Panc1 (cell line): Measurements from ENCODE around the gene PTCD2. TPM values are rescaled to one million over a fixed set of nuclear protein-coding genes. Genes with fewer than 3 reads are reported as not detected.

Experiments used
- ATAC-seq: fragments of 200-7000 bp; cut with Tn5 transposase; 2 replicates; pipeline ENCODE4 v1.9.1; 2020; ENCODE audit warnings: mild to moderate bottlenecking, moderate library complexity
- BruUV-seq: library from RNA; stranded (reverse); fragments of 400-500 nt; replicated peaks from 2 replicates; lab custom pipeline; 2021; lab: Mats Ljungman, UMichigan
- CTCF ChIA-PET: fragments of 300-600 bp; sonication (Branson Sonifier 250); formaldehyde crosslinking; loops from one replicate; lab custom pipeline; 2022; ENCODE audit warnings: antibody characterized with exemption; lab: Charles Lee
- POLR2A ChIA-PET: fragments of 300-600 bp; sonication (Branson Sonifier 250); formaldehyde crosslinking; loops from one replicate; lab custom pipeline; 2022; ENCODE audit warnings: antibody characterized with exemption; lab: Charles Lee
- DNase-seq: peaks from one replicate; pipeline ENCODE4 v3.0.0-alpha.2; 2010; ENCODE audit warnings: low read depth, low spot score
- H3K27ac ChIP-seq: 2 replicates; pipeline ENCODE4 v1.5.1; 2011; ENCODE audit warnings: mild to moderate bottlenecking, low read length, inconsistent platforms
- H3K27me3 ChIP-seq: fragments of 200-500 bp; sonication (Bioruptor generic); 2 replicates; pipeline ENCODE4 v1.6.0; 2014; ENCODE audit warnings: low read length, inconsistent platforms; ENCODE audit not compliant: control insufficient read depth, insufficient read depth
- H3K36me3 ChIP-seq: fragments of 200-500 bp; sonication (Bioruptor generic); 2 replicates; pipeline ENCODE4 v1.5.1; 2014; ENCODE audit warnings: inconsistent platforms, mild to moderate bottlenecking, low read length, moderate library complexity; ENCODE audit not compliant: control insufficient read depth, insufficient read depth
- H3K4me1 ChIP-seq: 2 replicates; pipeline ENCODE4 v1.5.1; 2011; ENCODE audit warnings: inconsistent platforms, mild to moderate bottlenecking, low read length, moderate library complexity; ENCODE audit not compliant: control insufficient read depth, insufficient read depth
- H3K4me3 ChIP-seq, 2 experiments: 2 replicates each; pipeline ENCODE4 v1.5.1; 2011 to 2012; ENCODE audit warnings: low read depth in 2 of 2, low read length in 2 of 2, mild to moderate bottlenecking in 2 of 2, inconsistent platforms in 1 of 2, moderate library complexity in 1 of 2
- H3K9me3 ChIP-seq: fragments of 200-500 bp; sonication (Bioruptor generic); 2 replicates; pipeline ENCODE4 v1.5.1; 2014; ENCODE audit warnings: low read depth, mild to moderate bottlenecking, inconsistent platforms, low read length, moderate library complexity; ENCODE audit not compliant: control insufficient read depth, insufficient read depth
- POLR2AphosphoS5 ChIP-seq: IDR thresholded peaks from 2 replicates; pipeline ENCODE4 v1.6.1; 2012; ENCODE audit warnings: mild to moderate bottlenecking, low read depth, low read length, moderate library complexity
- SIN3A ChIP-seq: IDR thresholded peaks from 2 replicates; pipeline ENCODE4 v1.6.1; 2012; ENCODE audit warnings: low read depth, mild to moderate bottlenecking, low read length, moderate library complexity, borderline replicate concordance; ENCODE audit not compliant: insufficient read depth
- TCF7L2 ChIP-seq: IDR thresholded peaks from 2 replicates; pipeline ENCODE4 v1.6.1; 2011; ENCODE audit warnings: mild to moderate bottlenecking, low read depth, low read length, inconsistent platforms
- in situ Hi-C: cut with HindIII; loops from 2 replicates; pipeline ENCODE4 v1.10.0; 2016; ENCODE audit warnings: low sequenced_read_pairs, low pct_unique_long_range_greater_than_20kb
- intact Hi-C: fragments of 100-400 bp; cut with micrococcal nuclease; formaldehyde crosslinking; loops from one replicate; pipeline ENCODE4 v1.10.0; 2022; ENCODE audit not compliant: unreplicated experiment
- total RNA-seq: library from RNA; stranded (reverse); gene quantifications from one replicate; pipeline ENCODE4 v1.2.1, GENCODE V29; 2021; ENCODE audit not compliant: unreplicated experiment
- TF ChIP-seq, protein P1 (sequence below): fragments of 450-650 bp; IDR thresholded peaks from 2 replicates; pipeline ENCODE4 v1.5.1; 2017; ENCODE audit warnings: mild to moderate bottlenecking
- TF ChIP-seq, protein P2 (sequence below), 2 experiments: IDR thresholded peaks; 2 replicates each; pipeline ENCODE4 v1.6.1; 2011 to 2012; ENCODE audit warnings: low read depth in 2 of 2, control low read depth in 1 of 2, low read length in 1 of 2, mild to moderate bottlenecking in 1 of 2, moderate library complexity in 1 of 2; ENCODE audit not compliant: insufficient read depth in 1 of 2

PTCD2 gene
- total RNA-seq, 1 experiment from 2014 or later, result 13.0 TPM

DNA sequence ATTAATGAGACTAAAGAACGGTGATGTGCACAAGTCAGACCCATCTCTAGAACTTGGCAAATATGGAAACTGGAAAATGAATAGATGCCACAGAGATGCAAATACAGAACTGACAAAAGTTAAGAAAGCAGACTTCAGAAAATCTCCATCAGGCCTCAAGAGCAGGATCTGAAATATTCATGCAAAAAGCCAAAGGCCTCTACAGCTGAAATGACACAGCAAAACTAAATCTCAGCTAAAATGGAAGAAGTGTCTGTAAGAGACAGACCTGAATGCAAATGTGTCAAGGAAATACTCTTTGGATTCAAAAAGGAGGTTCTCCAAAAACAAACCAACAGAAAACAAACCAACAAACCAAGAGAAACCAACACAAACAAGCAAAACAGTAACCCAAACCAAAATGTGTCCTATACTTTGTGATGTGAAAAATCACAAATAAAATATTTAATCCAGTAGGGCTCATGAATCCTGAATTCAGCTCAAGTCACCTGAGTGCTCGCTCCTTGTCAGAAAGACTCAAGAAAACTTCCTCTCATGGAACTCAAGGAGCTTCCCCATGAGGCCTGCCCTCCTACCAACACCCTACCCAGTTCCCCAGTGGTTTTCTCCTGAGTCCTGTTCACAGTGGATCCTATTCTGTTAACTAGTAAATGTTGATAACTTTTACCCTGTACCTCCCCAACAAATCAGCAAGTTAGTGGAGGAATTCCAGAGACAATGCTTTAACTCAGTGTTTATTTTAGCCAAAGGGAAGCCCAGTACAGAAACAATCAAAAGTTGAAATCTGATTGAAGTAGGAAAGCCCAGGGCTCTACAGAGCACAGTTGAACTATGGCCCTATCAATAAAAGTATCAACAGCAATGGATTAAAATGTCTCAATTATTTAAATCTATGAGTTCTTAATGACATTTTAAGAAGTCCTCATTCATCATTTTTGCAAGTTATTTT, 14.7 kb upstream of the PTCD2 start:
- Histone ChIP-seq H3K9me3 (no peaks in the 10 kb centered on the region), H3K4me3 (no peak overlapping the region), H3K36me3 (peaks cover 9% of the 10 kb centered on the region; the same call in 1 of the 2 replicates), H3K27ac (peak overlapping the region; percentile 67), H3K27me3 (no peaks in the 10 kb centered on the region), H3K4me1 (peaks cover 28% of the 10 kb centered on the region)
- ATAC-seq, result no peak
- ChIA-PET POLR2A (no interaction called here), CTCF (no interaction called here)
- BruUV-seq, result no TSS peak
- DNase-seq, result no peak
- TF ChIP-seq TCF7L2 (no peak), POLR2AphosphoS5 (no peak), SIN3A (no peak)
- TF ChIP-seq, protein P1, sequence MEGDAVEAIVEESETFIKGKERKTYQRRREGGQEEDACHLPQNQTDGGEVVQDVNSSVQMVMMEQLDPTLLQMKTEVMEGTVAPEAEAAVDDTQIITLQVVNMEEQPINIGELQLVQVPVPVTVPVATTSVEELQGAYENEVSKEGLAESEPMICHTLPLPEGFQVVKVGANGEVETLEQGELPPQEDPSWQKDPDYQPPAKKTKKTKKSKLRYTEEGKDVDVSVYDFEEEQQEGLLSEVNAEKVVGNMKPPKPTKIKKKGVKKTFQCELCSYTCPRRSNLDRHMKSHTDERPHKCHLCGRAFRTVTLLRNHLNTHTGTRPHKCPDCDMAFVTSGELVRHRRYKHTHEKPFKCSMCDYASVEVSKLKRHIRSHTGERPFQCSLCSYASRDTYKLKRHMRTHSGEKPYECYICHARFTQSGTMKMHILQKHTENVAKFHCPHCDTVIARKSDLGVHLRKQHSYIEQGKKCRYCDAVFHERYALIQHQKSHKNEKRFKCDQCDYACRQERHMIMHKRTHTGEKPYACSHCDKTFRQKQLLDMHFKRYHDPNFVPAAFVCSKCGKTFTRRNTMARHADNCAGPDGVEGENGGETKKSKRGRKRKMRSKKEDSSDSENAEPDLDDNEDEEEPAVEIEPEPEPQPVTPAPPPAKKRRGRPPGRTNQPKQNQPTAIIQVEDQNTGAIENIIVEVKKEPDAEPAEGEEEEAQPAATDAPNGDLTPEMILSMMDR, result no peak
- TF ChIP-seq, protein P2, sequence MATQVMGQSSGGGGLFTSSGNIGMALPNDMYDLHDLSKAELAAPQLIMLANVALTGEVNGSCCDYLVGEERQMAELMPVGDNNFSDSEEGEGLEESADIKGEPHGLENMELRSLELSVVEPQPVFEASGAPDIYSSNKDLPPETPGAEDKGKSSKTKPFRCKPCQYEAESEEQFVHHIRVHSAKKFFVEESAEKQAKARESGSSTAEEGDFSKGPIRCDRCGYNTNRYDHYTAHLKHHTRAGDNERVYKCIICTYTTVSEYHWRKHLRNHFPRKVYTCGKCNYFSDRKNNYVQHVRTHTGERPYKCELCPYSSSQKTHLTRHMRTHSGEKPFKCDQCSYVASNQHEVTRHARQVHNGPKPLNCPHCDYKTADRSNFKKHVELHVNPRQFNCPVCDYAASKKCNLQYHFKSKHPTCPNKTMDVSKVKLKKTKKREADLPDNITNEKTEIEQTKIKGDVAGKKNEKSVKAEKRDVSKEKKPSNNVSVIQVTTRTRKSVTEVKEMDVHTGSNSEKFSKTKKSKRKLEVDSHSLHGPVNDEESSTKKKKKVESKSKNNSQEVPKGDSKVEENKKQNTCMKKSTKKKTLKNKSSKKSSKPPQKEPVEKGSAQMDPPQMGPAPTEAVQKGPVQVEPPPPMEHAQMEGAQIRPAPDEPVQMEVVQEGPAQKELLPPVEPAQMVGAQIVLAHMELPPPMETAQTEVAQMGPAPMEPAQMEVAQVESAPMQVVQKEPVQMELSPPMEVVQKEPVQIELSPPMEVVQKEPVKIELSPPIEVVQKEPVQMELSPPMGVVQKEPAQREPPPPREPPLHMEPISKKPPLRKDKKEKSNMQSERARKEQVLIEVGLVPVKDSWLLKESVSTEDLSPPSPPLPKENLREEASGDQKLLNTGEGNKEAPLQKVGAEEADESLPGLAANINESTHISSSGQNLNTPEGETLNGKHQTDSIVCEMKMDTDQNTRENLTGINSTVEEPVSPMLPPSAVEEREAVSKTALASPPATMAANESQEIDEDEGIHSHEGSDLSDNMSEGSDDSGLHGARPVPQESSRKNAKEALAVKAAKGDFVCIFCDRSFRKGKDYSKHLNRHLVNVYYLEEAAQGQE (IDR thresholded peaks at IDR 0.05; ENCODE audit: insufficient read depth in 1 of 2, low read depth in 2 of 2, low read length in 1 of 2), result no peak
- intact Hi-C loops (no loop called here), in situ Hi-C loops (no loop called here)

DNA sequence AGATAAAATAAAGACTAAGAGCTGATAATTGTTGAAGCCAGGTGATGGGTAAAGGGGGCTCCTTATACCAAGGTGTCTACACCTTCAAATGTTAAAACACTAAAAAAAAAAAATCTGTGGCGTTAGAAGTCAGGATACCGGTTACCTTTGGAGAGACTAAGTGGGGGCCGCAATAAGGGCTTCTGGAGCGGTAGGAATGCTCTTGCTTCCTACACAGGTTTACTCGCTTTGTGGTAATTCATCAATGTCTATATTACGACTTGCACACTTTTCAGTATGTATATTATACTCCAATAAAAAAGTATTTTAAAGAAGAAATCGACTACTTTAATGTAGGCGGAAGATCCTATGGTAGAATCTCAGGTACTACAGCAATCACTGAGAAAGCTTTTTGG, 12.6 kb upstream of the PTCD2 start:
- no peaks in the 10 kb centered on the region for H3K27me3 ChIP-seq
- ATAC-seq, result no peak
- POLR2A ChIA-PET, result interaction anchor here (0.5 to 0.7 kb wide), 3 partner anchors 19 to 201 kb away, joined by 3 to 7 read pairs (median 4); no protein-coding TSS in a partner anchor
- in situ Hi-C loops (no loop called here), intact Hi-C loops (no loop called here)
- TF ChIP-seq SIN3A (no peak), POLR2AphosphoS5 (no peak), TCF7L2 (no peak)
- TF ChIP-seq, protein P2 (IDR thresholded peaks at IDR 0.05; ENCODE audit: insufficient read depth in 1 of 2, low read depth in 2 of 2, low read length in 1 of 2), result no peak
- TF ChIP-seq, protein P1, result no peak
- CTCF ChIA-PET, result interaction anchor here (1.1 to 1.5 kb wide), 2 partner anchors 13 to 524 kb away, joined by 3 to 5 read pairs; partner anchors contain the start of genes MRPS27 and PTCD2
- H3K4me1 ChIP-seq, result peaks cover 27% of the 10 kb centered on the region
- H3K9me3 ChIP-seq, result no peaks in the 10 kb centered on the region
- H3K4me3 ChIP-seq, result peak overlapping the region; percentile 63 to 81
- H3K27ac ChIP-seq, result peak overlapping the region; percentile 97
- BruUV-seq, result no TSS peak
- H3K36me3 ChIP-seq, result peaks cover 1% of the 10 kb centered on the region; the same call in 1 of the 2 replicates
- DNase-seq, result no peak
